HepG2 (cell line): Measurements from ENCODE around the gene P2RY2. TPM values are rescaled to one million over a fixed set of nuclear protein-coding genes. Genes with fewer than 3 reads are reported as not detected.

ENCODE experiments used
- AKNA ChIP-seq: sonication (generic); formaldehyde crosslinking; IDR thresholded peaks from 2 replicates; pipeline ENCODE4 v1.4.0; 2020; ENCODE audit warnings: missing genetic modification reagents, borderline replicate concordance
- ATF4 ChIP-seq, 2 experiments: fragments of 450-650 bp in 1 of 2; sonication (generic) in 1 of 2; formaldehyde crosslinking; IDR thresholded peaks; 2 replicates each; pipeline versions ENCODE4 v1.5.0 to v1.8.0; 2020 to 2022; ENCODE audit warnings: mild to moderate bottlenecking in 1 of 2, missing genetic modification reagents in 1 of 2
- ATM ChIP-seq: fragments of 450-650 bp; IDR thresholded peaks from 2 replicates; pipeline ENCODE4 v1.7.1; 2017; ENCODE audit warnings: mild to moderate bottlenecking, borderline replicate concordance
- CCAR2 ChIP-seq: fragments of 200-400 bp; formaldehyde crosslinking; optimal IDR thresholded peaks from 2 replicates; pipeline ENCODE3; 2018; ENCODE audit warnings: low read depth, mild to moderate bottlenecking, low read length, moderate library complexity
- CREB1 ChIP-seq, 2 experiments: fragments of 450-650 bp in 1 of 2; IDR thresholded peaks; 2 replicates each; pipeline ENCODE4 v1.6.1; 2016 to 2017; ENCODE audit warnings: control low read depth in 1 of 2, mild to moderate bottlenecking in 1 of 2, missing compliant biosample characterization in 1 of 2, missing genetic modification characterization in 1 of 2
- CREM ChIP-seq, 2 experiments: sonication (generic) in 1 of 2; formaldehyde crosslinking in 1 of 2; IDR thresholded peaks; 2 replicates each; pipeline versions ENCODE4 v1.4.0 to v1.6.1; 2016 to 2020; ENCODE audit warnings: antibody characterized with exemption in 1 of 2, mild to moderate bottlenecking in 1 of 2, missing genetic modification reagents in 1 of 2
- TIGD3 ChIP-seq: sonication (generic); formaldehyde crosslinking; IDR thresholded peaks from 2 replicates; pipeline ENCODE4 v1.5.1; 2020; ENCODE audit warnings: mild to moderate bottlenecking, missing genetic modification reagents, borderline replicate concordance
- ZFP1 ChIP-seq: IDR thresholded peaks from 2 replicates; pipeline ENCODE4 v1.6.1; 2016
- ZNF646 ChIP-seq: sonication (generic); formaldehyde crosslinking; IDR thresholded peaks from 2 replicates; pipeline ENCODE4 v1.9.0; 2021; ENCODE audit warnings: mild to moderate bottlenecking, missing genetic modification reagents
- polyA plus RNA-seq, 8 experiments: library from polyadenylated mRNA; depleted of rRNA in 3 of 8; stranded (reverse) in 7 of 8; unstranded in 1 of 8; fragments of >200 nt; fragmentation: Illumina TruSeq in 4 of 8; extraction: Trizol in 4 of 8; gene quantifications; 2 replicates each; pipeline versions ENCODE4 v1.2.1 to v1.2.3, GENCODE V29; 2011 to 2016; ENCODE audit warnings: low read depth in 4 of 8, missing spikeins in 1 of 8, mixed read lengths in 1 of 8; ENCODE audit not compliant: insufficient read depth in 1 of 8
- total RNA-seq, 5 experiments: library from RNA; depleted of rRNA; stranded (reverse); fragments of >200 nt; fragmentation: Illumina TruSeq; extraction: Trizol; gene quantifications; 2 replicates each; pipeline ENCODE4 v1.2.3, GENCODE V29; 2016; ENCODE audit warnings: low read depth in 1 of 5
- TF ChIP-seq, protein P1 (sequence below): IDR thresholded peaks from 2 replicates; pipeline ENCODE4 v1.6.1; 2018; ENCODE audit warnings: missing genetic modification reagents

P2RY2 gene
- total and polyA plus RNA-seq, 2 of the 13 experiments (the other 11 are each of a cell fraction or from before 2014, with no cell fraction given), result 0.95 to 3.1 TPM

GRCh38 chr11:73242251-73243092, 24.4 kb downstream of the P2RY2 start (continued):
- TF ChIP-seq TIGD3 (CRISPR knock-in tag) (no peak), CREB1 (IDR thresholded peaks at IDR 0.05) (no peak), CREB1 (CRISPR knock-in tag; IDR thresholded peaks at IDR 0.05) (peak; percentile 55), CCAR2 (peak; percentile 50), ATM (no peak), ZFP1 (CRISPR knock-in tag) (no peak; the same call in 1 of the 2 replicates), ZNF646 (CRISPR knock-in tag) (no peak), CREM (IDR thresholded peaks at IDR 0.05) (peak; percentile 18; the same call in 1 of the 2 replicates), CREM (CRISPR knock-in tag; IDR thresholded peaks at IDR 0.05) (no peak), ATF4 (CRISPR knock-in tag; IDR thresholded peaks at IDR 0.05) (no peak), AKNA (CRISPR knock-in tag) (no peak)
- TF ChIP-seq, protein P1, sequence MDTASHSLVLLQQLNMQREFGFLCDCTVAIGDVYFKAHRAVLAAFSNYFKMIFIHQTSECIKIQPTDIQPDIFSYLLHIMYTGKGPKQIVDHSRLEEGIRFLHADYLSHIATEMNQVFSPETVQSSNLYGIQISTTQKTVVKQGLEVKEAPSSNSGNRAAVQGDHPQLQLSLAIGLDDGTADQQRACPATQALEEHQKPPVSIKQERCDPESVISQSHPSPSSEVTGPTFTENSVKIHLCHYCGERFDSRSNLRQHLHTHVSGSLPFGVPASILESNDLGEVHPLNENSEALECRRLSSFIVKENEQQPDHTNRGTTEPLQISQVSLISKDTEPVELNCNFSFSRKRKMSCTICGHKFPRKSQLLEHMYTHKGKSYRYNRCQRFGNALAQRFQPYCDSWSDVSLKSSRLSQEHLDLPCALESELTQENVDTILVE (CRISPR knock-in tag), result no peak
